ENCODE data around the gene NLRP7.
"Not testable (repeated sequence)": the region's sequence is repeated elsewhere in the genome, so short reads cannot be mapped to it uniquely, and the experiment has no call there.

The NLRP7 gene

GRCh38 chr19:54919646-54920563, 27.4 kb downstream of the NLRP7 start:
- DNase-seq (ENCODE audit: low read depth, low spot score), result not testable (repeated sequence)

- DNase-seq (ENCODE audit: low read depth, low spot score), result no peak
These were observed 28.8 kb downstream of the NLRP7 start for GRCh38 chr19:54918499-54918898.

GRCh38 chr19:54916822-54917221, 30.5 kb downstream of the NLRP7 start:
- DNase-seq (ENCODE audit: low read depth, low spot score), result no peak

GRCh38 chr19:54907899-54908298, 39.4 kb downstream of the NLRP7 start:
- not testable (repeated sequence) for DNase-seq (ENCODE audit: low read depth, low spot score)

GRCh38 chr19:54906819-54907218, 40.5 kb downstream of the NLRP7 start:
- no peak for DNase-seq (ENCODE audit: low read depth, low spot score)

- no peak for DNase-seq (ENCODE audit: low read depth, low spot score)
These were observed 41.4 kb downstream of the NLRP7 start, which contains the start of gene NCR1 for GRCh38 chr19:54905803-54906511. TSS of gene NCR1 (plus strand) at chr19:54906148. CDS start at chr19:54906188, 40 bp downstream.

GRCh38 chr19:54905421-54905802, 41.9 kb downstream of the NLRP7 start:
- DNase-seq (ENCODE audit: low read depth, low spot score), result no peak

GRCh38 chr19:54904261-54904660, 43.1 kb downstream of the NLRP7 start:
- DNase-seq (ENCODE audit: low read depth, low spot score), result not testable (repeated sequence)

- DNase-seq (ENCODE audit: low read depth, low spot score), result no peak
These were observed 44.0 kb downstream of the NLRP7 start for GRCh38 chr19:54903303-54903702.

- DNase-seq (ENCODE audit: low read depth, low spot score), result no peak
These were observed 45.3 kb downstream of the NLRP7 start for GRCh38 chr19:54902061-54902460.

- not testable (repeated sequence) for DNase-seq (ENCODE audit: low read depth, low spot score)
These were observed 46.2 kb downstream of the NLRP7 start for GRCh38 chr19:54901153-54901552.

GRCh38 chr19:54899646-54900045, 47.7 kb downstream of the NLRP7 start:
- DNase-seq (ENCODE audit: low read depth, low spot score), result not testable (repeated sequence)

- not testable (repeated sequence) for DNase-seq (ENCODE audit: low read depth, low spot score)
These were observed 48.6 kb downstream of the NLRP7 start for GRCh38 chr19:54898685-54899084.

GRCh38 chr19:54896036-54896435, 51.3 kb downstream of the NLRP7 start:
- DNase-seq (ENCODE audit: low read depth, low spot score), result no peak

- DNase-seq (ENCODE audit: low read depth, low spot score), result not testable (repeated sequence)
These were observed 53.2 kb downstream of the NLRP7 start for GRCh38 chr19:54894106-54894505.

GRCh38 chr19:54893406-54893805, 53.9 kb downstream of the NLRP7 start:
- no peak for DNase-seq (ENCODE audit: low read depth, low spot score)

GRCh38 chr19:54889566-54889965, 57.8 kb downstream of the NLRP7 start:
- no peak for DNase-seq (ENCODE audit: low read depth, low spot score)

GRCh38 chr19:54888239-54888638, 59.1 kb downstream of the NLRP7 start:
- no peak for DNase-seq (ENCODE audit: low read depth, low spot score)

GRCh38 chr19:54883228-54883627, 64.1 kb downstream of the NLRP7 start:
- no peak for DNase-seq (ENCODE audit: low read depth, low spot score)

GRCh38 chr19:54882758-54883157, 64.6 kb downstream of the NLRP7 start:
- no peak for DNase-seq (ENCODE audit: low read depth, low spot score)

- DNase-seq (ENCODE audit: low read depth, low spot score), result no peak
These were observed 65.4 kb downstream of the NLRP7 start for GRCh38 chr19:54881884-54882283.

- no peak for DNase-seq (ENCODE audit: low read depth, low spot score)
These were observed 69.9 kb downstream of the NLRP7 start for GRCh38 chr19:54877471-54877870.

- no peak for DNase-seq (ENCODE audit: low read depth, low spot score)
These were observed 71.8 kb downstream of the NLRP7 start for GRCh38 chr19:54875506-54875905.
